ENCODE measurements around the gene IMP4.

GRCh38 chr2:130365963-130366362 lies 23.3 kb downstream of the IMP4 start:
- TF ChIP-seq MXI1 (IDR thresholded peaks at IDR 0.05; ENCODE audit: low read depth, low read length) (no peak), YY1 (IDR thresholded peaks at IDR 0.05; ENCODE audit: low read depth) (no peak), CTCF (IDR thresholded peaks at IDR 0.05) (no peak), FOSL2 (IDR thresholded peaks at IDR 0.05; ENCODE audit: borderline replicate concordance, low read depth) (no peak), CHD2 (IDR thresholded peaks at IDR 0.05; ENCODE audit: low read length, partially characterized antibody) (no peak), USF2 (IDR thresholded peaks at IDR 0.05; ENCODE audit: borderline replicate concordance, low read depth, low read length) (no peak), EP300 (IDR thresholded peaks at IDR 0.05; ENCODE audit: borderline replicate concordance in 1 of 2, low read depth in 1 of 2, low read length in 1 of 2) (no peak), ZBTB33 (IDR thresholded peaks at IDR 0.05; ENCODE audit: borderline replicate concordance, low read depth) (no peak), RAD21 (IDR thresholded peaks at IDR 0.05; ENCODE audit: low read length) (no peak), POLR2AphosphoS5 (IDR thresholded peaks at IDR 0.05; ENCODE audit: low read depth, low read length) (no peak), SMC3 (IDR thresholded peaks at IDR 0.05; ENCODE audit: low read depth, low read length) (no peak)

All from SK-N-SH (cell line).